Measurements from ENCODE around the gene ZBTB17. TPM values are rescaled to one million over a fixed set of nuclear protein-coding genes. Genes with fewer than 3 reads are reported as not detected.
"Not testable (repeated sequence)": the region's sequence is repeated elsewhere in the genome, so short reads cannot be mapped to it uniquely, and the experiment has no call there.

Gene ZBTB17
- total RNA-seq, 1 donor from 2014 or later: 56.5 TPM

- intact Hi-C loops (cut with micrococcal nuclease): not testable (repeated sequence)
Observed at GRCh38 chr1:15913607-15914006, 62.3 kb downstream of the ZBTB17 start.

- intact Hi-C loops (cut with micrococcal nuclease): no loop called here
Observed at GRCh38 chr1:15911927-15912326, 64.0 kb downstream of the ZBTB17 start.

GRCh38 chr1:15911141-15911540, 64.8 kb downstream of the ZBTB17 start:
- intact Hi-C loops (cut with micrococcal nuclease): no loop called here

GRCh38 chr1:15908597-15908996, 67.3 kb downstream of the ZBTB17 start:
- intact Hi-C loops (cut with micrococcal nuclease): no loop called here

- intact Hi-C loops (cut with micrococcal nuclease): no loop called here
Observed at GRCh38 chr1:15902882-15903281, 73.0 kb downstream of the ZBTB17 start.

- intact Hi-C loops (cut with micrococcal nuclease): no loop called here
Observed at GRCh38 chr1:15900662-15901279, 75.1 kb downstream of the ZBTB17 start.

GRCh38 chr1:15899266-15899665, 76.6 kb downstream of the ZBTB17 start:
- intact Hi-C loops (cut with micrococcal nuclease): no loop called here

GRCh38 chr1:15896841-15897610, 78.9 kb downstream of the ZBTB17 start:
- intact Hi-C loops (cut with micrococcal nuclease): not testable (repeated sequence)

GRCh38 chr1:15895233-15895632, 80.7 kb downstream of the ZBTB17 start:
- intact Hi-C loops (cut with micrococcal nuclease): no loop called here

- intact Hi-C loops (cut with micrococcal nuclease): not testable (repeated sequence)
Observed at GRCh38 chr1:15892857-15893599, 82.9 kb downstream of the ZBTB17 start.

Other genes with a start within 250 kb of the ZBTB17 start
- 1.6 and 2.6 TPM in 2 replicates for gene SLC25A34, start 239.8 kb downstream of the ZBTB17 start, total RNA-seq
- gene TMEM82, start 233.6 kb downstream of the ZBTB17 start, total RNA-seq: not detected in 2 replicates
- not detected in 2 replicates for gene FBLIM1, start 217.3 kb downstream of the ZBTB17 start, total RNA-seq
- 1.2 and 1.4 TPM in 2 replicates for gene UQCRHL, start 168.5 kb downstream of the ZBTB17 start, total RNA-seq
- 67.3 and 68.4 TPM in 2 replicates for gene SPEN, start 128.4 kb downstream of the ZBTB17 start, total RNA-seq
- not detected in 2 replicates for gene SRARP, start 28.1 kb upstream of the ZBTB17 start, total RNA-seq
- gene HSPB7, start 41.9 kb upstream of the ZBTB17 start, total RNA-seq: not detected in 2 replicates
- gene CLCNKA, start 45.9 kb upstream of the ZBTB17 start, total RNA-seq: not detected in 2 replicates
- not detected in 2 replicates for gene CLCNKB, start 67.7 kb upstream of the ZBTB17 start, total RNA-seq
- gene FAM131C, start 97.5 kb upstream of the ZBTB17 start, total RNA-seq: 1.2 and 1.3 TPM in 2 replicates
- not detected in 2 replicates for gene EPHA2, start 180.0 kb upstream of the ZBTB17 start, total RNA-seq
- 8.2 and 10.7 TPM in 2 replicates for gene ARHGEF19, start 236.6 kb upstream of the ZBTB17 start, total RNA-seq

Data from T-helper 1 cell treated with Interleukin-12 subunit alpha and Interleukin-12 subunit beta and Interleukin-4 antibody, amounts not matched to agents 30 ng/mL and 1 ng/mL, for 36 hours (primary cell).